K562 (cell line): ENCODE data around the gene SPRN. TPM values are rescaled to one million over a fixed set of nuclear protein-coding genes. Genes with fewer than 3 reads are reported as not detected.

Source experiments
- ATAC-seq: fragments of 200-7000 bp; cut with Tn5 transposase; 3 replicates; pipeline ENCODE4 v1.9.1; 2020; ENCODE audit warnings: moderate library complexity
- BruUV-seq: library from RNA; stranded (reverse); fragments of 400-500 nt; replicated peaks from 2 replicates; lab custom pipeline; 2021; lab: Mats Ljungman, UMichigan
- CTCF ChIA-PET: fragments of 300-600 bp; formaldehyde crosslinking; extraction: SDS; loops from one replicate; lab custom pipeline; 2021; ENCODE audit warnings: low intra/inter-chr PET ratio; lab: Yijun Ruan, JAX
- POLR2A ChIA-PET: fragments of 300-600, 350-650 bp; sonication (Branson Sonifier 250); formaldehyde crosslinking; extraction: SDS; loops from one replicate; lab custom pipeline; 2021; ENCODE audit warnings: antibody characterized with exemption, inconsistent platforms; lab: Yijun Ruan, JAX
- DNase-seq, 4 experiments: peaks; one replicate each; pipeline versions ENCODE4 v3.0.0 to v3.0.0-alpha.2; 2011 to 2018; ENCODE audit warnings: low spot score in 3 of 4, mixed read lengths in 3 of 4; ENCODE audit errors: extremely low read depth in 1 of 4
- FAIRE-seq: peaks from 2 replicates; lab custom pipeline; 2011; peaks lifted over from hg19 to GRCh38; lab: Jason Lieb, UNC
- H2AFZ ChIP-seq: 2 replicates; pipeline ENCODE4 v1.6.0; 2011; ENCODE audit warnings: low read depth, low read length, control low read depth, inconsistent platforms
- H3K27ac ChIP-seq: fragments of 200-600 bp; 3 replicates; pipeline ENCODE4 v1.8.0; 2011; ENCODE audit warnings: low read depth, mild to moderate bottlenecking, control low read depth, inconsistent platforms, low read length, moderate library complexity, mixed read lengths; ENCODE audit errors: extremely low read depth
- H3K27me3 ChIP-seq, 2 experiments: fragments of 300-600 bp in 1 of 2; 2 replicates in 1 of 2; 3 replicates in 1 of 2; pipeline versions ENCODE4 v1.6.0 to v1.8.0; 2011; ENCODE audit warnings: inconsistent platforms in 2 of 2, low read length in 2 of 2, mild to moderate bottlenecking in 1 of 2, mixed read lengths in 1 of 2, moderate library complexity in 1 of 2; ENCODE audit not compliant: control insufficient read depth in 2 of 2, insufficient read depth in 2 of 2
- H3K36me3 ChIP-seq: fragments of 300-600 bp; 3 replicates; pipeline ENCODE4 v1.8.0; 2011; ENCODE audit warnings: mild to moderate bottlenecking, low read length, inconsistent platforms; ENCODE audit not compliant: control insufficient read depth, insufficient read depth
- H3K4me1 ChIP-seq, 2 experiments: fragments of 200-600 bp in 1 of 2; replicated peaks in 1 of 2; 2 replicates in 1 of 2; 3 replicates in 1 of 2; pipeline versions ENCODE4 v1.5.1 to v1.8.0; 2011; ENCODE audit warnings: inconsistent platforms in 2 of 2, low read length in 2 of 2, mild to moderate bottlenecking in 1 of 2, mixed read lengths in 1 of 2, moderate library complexity in 1 of 2; ENCODE audit not compliant: control insufficient read depth in 2 of 2, insufficient read depth in 2 of 2
- H3K4me2 ChIP-seq: 2 replicates; pipeline ENCODE4 v1.6.1; 2011; ENCODE audit warnings: low read length, control low read depth, inconsistent platforms, mixed read lengths; ENCODE audit not compliant: insufficient read depth
- H3K4me3 ChIP-seq: fragments of 200-600 bp; sonication (generic), shearing (Covaris generic); 2 replicates; pipeline ENCODE4 v1.5.1; 2016; ENCODE audit warnings: control low read depth, inconsistent platforms
- H3K79me2 ChIP-seq: fragments of 200-600 bp; 3 replicates; pipeline ENCODE4 v1.8.0; 2011; ENCODE audit warnings: low read length, inconsistent platforms; ENCODE audit not compliant: control insufficient read depth, insufficient read depth
- H3K9ac ChIP-seq, 2 experiments: 2 replicates each; pipeline versions ENCODE4 v1.6.0 to v1.6.1; 2011; ENCODE audit warnings: low read depth in 2 of 2, low read length in 2 of 2, control low read depth in 1 of 2, inconsistent platforms in 1 of 2, mild to moderate bottlenecking in 1 of 2, mixed read lengths in 1 of 2; ENCODE audit not compliant: insufficient read depth in 1 of 2
- H3K9me1 ChIP-seq: one replicate; pipeline ENCODE4 v1.6.0; 2011; ENCODE audit warnings: inconsistent platforms, mild to moderate bottlenecking, low read length, moderate library complexity; ENCODE audit not compliant: control insufficient read depth, insufficient read depth
- H3K9me3 ChIP-seq: replicated peaks from 2 replicates; pipeline ENCODE4 v1.5.1; 2011; ENCODE audit warnings: low read depth, low read length, inconsistent platforms; ENCODE audit not compliant: control insufficient read depth, insufficient read depth
- H4K20me1 ChIP-seq: replicated peaks from 2 replicates; pipeline ENCODE4 v1.6.1; 2011; ENCODE audit warnings: low read length, inconsistent platforms, mixed read lengths; ENCODE audit not compliant: control insufficient read depth, insufficient read depth
- CCNT2 ChIP-seq: IDR thresholded peaks from 2 replicates; pipeline ENCODE4 v1.6.1; 2011; ENCODE audit warnings: borderline replicate concordance, low read depth, mild to moderate bottlenecking, moderate library complexity, mixed read lengths, low read length; ENCODE audit not compliant: insufficient read length; ENCODE audit errors: extremely low read depth
- CREB1 ChIP-seq, 2 experiments: sonication (generic) in 1 of 2; formaldehyde crosslinking in 1 of 2; IDR thresholded peaks; 2 replicates each; pipeline versions ENCODE4 v1.6.1 to v1.8.0; 2012 to 2022; ENCODE audit warnings: inconsistent platforms in 1 of 2, mild to moderate bottlenecking in 1 of 2, missing genetic modification reagents in 1 of 2, moderate library complexity in 1 of 2
- DNMT1 ChIP-seq: fragments of 450-650 bp; IDR thresholded peaks from 2 replicates; pipeline ENCODE4 v1.6.1; 2016; ENCODE audit warnings: antibody characterized with exemption, mild to moderate bottlenecking
- GTF2F1 ChIP-seq: IDR thresholded peaks from 2 replicates; pipeline ENCODE4 v1.6.1; 2011; ENCODE audit warnings: low read depth, low read length, improper control_type of control experiment
- ILF3 ChIP-seq: fragments of 450-650 bp; IDR thresholded peaks from 2 replicates; pipeline ENCODE4 v1.6.1; 2018; ENCODE audit warnings: antibody characterized with exemption, mild to moderate bottlenecking, moderate library complexity, borderline replicate concordance
- KLF16 ChIP-seq: IDR thresholded peaks from 2 replicates; pipeline ENCODE4 v1.6.1; 2016; ENCODE audit warnings: antibody characterized with exemption
- NCOA1 ChIP-seq: fragments of 450-650 bp; IDR thresholded peaks from 2 replicates; pipeline ENCODE4 v1.6.1; 2016; ENCODE audit warnings: low read depth
- SIX5 ChIP-seq, 2 experiments: IDR thresholded peaks; 2 replicates each; pipeline ENCODE4 v1.6.1; 2011; ENCODE audit warnings: low read length in 2 of 2, borderline replicate concordance in 1 of 2, low read depth in 1 of 2, mild to moderate bottlenecking in 1 of 2, moderate library complexity in 1 of 2; ENCODE audit not compliant: insufficient read depth in 1 of 2
- STAG1 ChIP-seq: sonication (generic); formaldehyde crosslinking; IDR thresholded peaks from 2 replicates; pipeline ENCODE4 v1.5.0; 2020; ENCODE audit warnings: missing genetic modification reagents, borderline replicate concordance
- ZNF347 ChIP-seq: fragments of 450-650 bp; formaldehyde crosslinking; IDR thresholded peaks from 2 replicates; pipeline ENCODE4 v1.4.0; 2020; ENCODE audit warnings: low read depth, mild to moderate bottlenecking, moderate library complexity
- ZNF445 ChIP-seq: fragments of 250-450 bp; sonication (Bioruptor Pico); IDR thresholded peaks from 2 replicates; pipeline ENCODE4 v1.4.0; 2020; ENCODE audit warnings: low read depth, mild to moderate bottlenecking, moderate library complexity
- ZNF551 ChIP-seq: fragments of 250-450 bp; sonication (Bioruptor Pico); IDR thresholded peaks from 2 replicates; pipeline ENCODE4 v1.5.0; 2021; ENCODE audit warnings: mild to moderate bottlenecking, moderate library complexity
- WGBS: fragments of 100-300 bp; shearing (Covaris generic); methylation state at CpG from one replicate; pipeline ENCODE4 v1.1.6; 2016; ENCODE audit warnings: low coverage, mixed read lengths; ENCODE audit not compliant: insufficient coverage; ENCODE audit errors: missing lambda C conversion rate; 5-methylcytosine and 5-hydroxymethylcytosine counted together
- in situ Hi-C: fragments of 300-500 bp; cut with MboI; formaldehyde crosslinking; loops from 4 replicates; pipeline ENCODE4 v1.15.0; 2018; ENCODE audit warnings: inconsistent platforms, mixed read lengths
- intact Hi-C: fragments of 100-400 bp; cut with micrococcal nuclease; formaldehyde crosslinking; loops from 2 replicates; pipeline ENCODE4 v1.14.2; 2022
- polyA plus RNA-seq, 8 experiments: library from polyadenylated mRNA; depleted of rRNA in 4 of 8; stranded (reverse) in 5 of 8; unstranded in 3 of 8; fragments of >200 nt; fragmentation: Nextera tagmentation in 2 of 8; fragmentation: Illumina TruSeq in 1 of 8; extraction: Ambion mirVana in 2 of 8; extraction: Trizol in 1 of 8; gene quantifications; 2 replicates each; pipeline versions ENCODE4 v1.2.1 to v1.2.3, GENCODE V29; 2011 to 2014; ENCODE audit warnings: inconsistent platforms in 1 of 8, missing spikeins in 1 of 8
- total RNA-seq, 7 experiments: library from RNA; depleted of rRNA in 6 of 7; stranded (reverse); fragments of >200 nt in 6 of 7; fragmentation: Illumina TruSeq in 2 of 7; extraction: Trizol in 2 of 7; gene quantifications; 2 replicates each; pipeline versions ENCODE4 v1.2.1 to v1.2.3, GENCODE V29; 2011 to 2021; ENCODE audit warnings: low replicate concordance in 1 of 7
- TF ChIP-seq, protein P1 (sequence below): sonication (generic); formaldehyde crosslinking; IDR thresholded peaks from 2 replicates; pipeline ENCODE4 v1.9.0; 2022; ENCODE audit warnings: mild to moderate bottlenecking, missing genetic modification reagents
- TF ChIP-seq, protein P2 (sequence below): fragments of 250-450 bp; sonication (Bioruptor Pico); IDR thresholded peaks from 2 replicates; pipeline ENCODE4 v1.4.0; 2020
- TF ChIP-seq, protein P3 (sequence below): sonication (generic); formaldehyde crosslinking; IDR thresholded peaks from 2 replicates; pipeline ENCODE4 v1.8.0; 2022; ENCODE audit warnings: mild to moderate bottlenecking, missing genetic modification reagents

SPRN gene
- total and polyA plus RNA-seq, 9 of the 15 experiments (the other 6 are each of a cell fraction or from before 2014, with no cell fraction given) = 0.04 TPM; not detected in 8

DNA sequence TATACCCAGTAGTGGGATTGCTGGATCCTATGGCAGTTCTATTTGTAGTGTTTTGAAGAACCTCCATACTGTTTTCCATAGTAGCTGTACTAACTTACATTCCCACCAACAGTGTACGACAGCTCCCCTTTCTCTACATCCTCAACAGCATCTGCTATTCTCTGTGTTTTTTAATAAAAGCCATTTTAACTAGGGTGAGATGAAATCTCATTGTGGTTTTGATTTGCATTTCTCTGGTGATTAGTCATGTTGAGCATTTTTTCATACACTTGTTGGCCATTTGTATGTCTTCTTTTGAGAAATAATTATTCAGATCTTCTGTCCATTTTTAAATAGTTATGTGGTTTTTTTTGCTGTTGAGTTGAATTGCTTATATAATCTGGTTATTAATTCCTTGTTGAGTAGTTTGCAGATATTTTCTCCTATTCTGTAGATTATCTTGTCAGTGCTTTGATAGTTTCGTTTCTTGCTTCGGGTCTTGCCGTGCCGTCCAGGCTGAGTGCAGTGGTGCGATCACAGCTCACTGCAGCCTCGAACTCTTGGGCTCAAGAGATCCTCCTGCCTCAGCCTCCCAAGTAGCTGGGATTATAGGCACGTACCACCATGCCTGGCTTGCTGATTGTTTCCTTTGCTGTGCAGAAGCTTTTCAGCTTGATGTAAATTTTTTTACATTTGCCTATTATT is 18.4 kb downstream of the SPRN start:
- no peak overlapping the region for H3K9ac ChIP-seq
- peaks cover 62% of the 10 kb centered on the region; the same call in 2 of the 3 replicates for H3K36me3 ChIP-seq
- no peak overlapping the region for H2AFZ ChIP-seq
- no TSS peak for BruUV-seq
- H3K27me3 ChIP-seq = no peaks in the 10 kb centered on the region
- peaks cover 18% of the 10 kb centered on the region for H3K79me2 ChIP-seq
- 89% methylated on average over 8 of the region's 8 CpGs for WGBS
- no peak for ATAC-seq
- TF ChIP-seq CCNT2 (no peak), ILF3 (no peak), DNMT1 (no peak), SIX5 (IDR thresholded peaks at IDR 0.05; ENCODE audit: borderline replicate concordance in 1 of 2, insufficient read depth in 1 of 2, low read depth in 1 of 2, low read length in 2 of 2) (no peak), ZNF445 (CRISPR knock-in tag) (no peak), GTF2F1 (no peak), ZNF347 (CRISPR knock-in tag) (no peak), CREB1 (IDR thresholded peaks at IDR 0.05) (no peak), CREB1 (CRISPR knock-in tag; IDR thresholded peaks at IDR 0.05) (no peak), ZNF551 (CRISPR knock-in tag) (no peak), STAG1 (CRISPR knock-in tag) (no peak), NCOA1 (no peak), KLF16 (no peak)
- TF ChIP-seq, protein P1, sequence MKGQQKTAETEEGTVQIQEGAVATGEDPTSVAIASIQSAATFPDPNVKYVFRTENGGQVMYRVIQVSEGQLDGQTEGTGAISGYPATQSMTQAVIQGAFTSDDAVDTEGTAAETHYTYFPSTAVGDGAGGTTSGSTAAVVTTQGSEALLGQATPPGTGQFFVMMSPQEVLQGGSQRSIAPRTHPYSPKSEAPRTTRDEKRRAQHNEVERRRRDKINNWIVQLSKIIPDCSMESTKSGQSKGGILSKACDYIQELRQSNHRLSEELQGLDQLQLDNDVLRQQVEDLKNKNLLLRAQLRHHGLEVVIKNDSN (CRISPR knock-in tag) = no peak
- TF ChIP-seq, protein P2, sequence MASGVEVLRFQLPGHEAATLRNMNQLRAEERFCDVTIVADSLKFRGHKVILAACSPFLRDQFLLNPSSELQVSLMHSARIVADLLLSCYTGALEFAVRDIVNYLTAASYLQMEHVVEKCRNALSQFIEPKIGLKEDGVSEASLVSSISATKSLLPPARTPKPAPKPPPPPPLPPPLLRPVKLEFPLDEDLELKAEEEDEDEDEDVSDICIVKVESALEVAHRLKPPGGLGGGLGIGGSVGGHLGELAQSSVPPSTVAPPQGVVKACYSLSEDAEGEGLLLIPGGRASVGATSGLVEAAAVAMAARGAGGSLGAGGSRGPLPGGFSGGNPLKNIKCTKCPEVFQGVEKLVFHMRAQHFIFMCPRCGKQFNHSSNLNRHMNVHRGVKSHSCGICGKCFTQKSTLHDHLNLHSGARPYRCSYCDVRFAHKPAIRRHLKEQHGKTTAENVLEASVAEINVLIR (CRISPR knock-in tag) = no peak
- TF ChIP-seq, protein P3, sequence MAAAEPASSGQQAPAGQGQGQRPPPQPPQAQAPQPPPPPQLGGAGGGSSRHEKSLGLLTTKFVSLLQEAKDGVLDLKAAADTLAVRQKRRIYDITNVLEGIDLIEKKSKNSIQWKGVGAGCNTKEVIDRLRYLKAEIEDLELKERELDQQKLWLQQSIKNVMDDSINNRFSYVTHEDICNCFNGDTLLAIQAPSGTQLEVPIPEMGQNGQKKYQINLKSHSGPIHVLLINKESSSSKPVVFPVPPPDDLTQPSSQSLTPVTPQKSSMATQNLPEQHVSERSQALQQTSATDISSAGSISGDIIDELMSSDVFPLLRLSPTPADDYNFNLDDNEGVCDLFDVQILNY (CRISPR knock-in tag) = no peak
- TF ChIP-seq, all 486 proteins: peak for 0
- Histone ChIP-seq H3K4me1 (no peaks in the 10 kb centered on the region; a peak in 1 of 5 replicates), H3K27ac (no peak overlapping the region), H3K4me2 (no peak overlapping the region), H3K9me1 (no peaks in the 10 kb centered on the region), H4K20me1 (no peaks in the 10 kb centered on the region), H3K4me3 (no peak overlapping the region), H3K9me3 (peaks cover 4% of the 10 kb centered on the region; the same call in 1 of the 2 replicates)
- CTCF ChIA-PET = no interaction called here
- FAIRE-seq (no peak), DNase-seq (no peak)
- in situ Hi-C loops (no loop called here), intact Hi-C loops (no loop called here)
- POLR2A ChIA-PET = no interaction called here
